GM12878 (cell line): ENCODE results near the gene VAC14. TPM values are rescaled to one million over a fixed set of nuclear protein-coding genes. Genes with fewer than 3 reads are reported as not detected.

ENCODE experiments used
- ATAC-seq: fragments of 200-7000 bp; cut with Tn5 transposase; 3 replicates; pipeline ENCODE4 v1.9.1; 2020; ENCODE audit warnings: mild to moderate bottlenecking, moderate library complexity
- BruUV-seq: library from RNA; stranded (reverse); fragments of 400-500 nt; replicated peaks from 2 replicates; lab custom pipeline; 2021; lab: Mats Ljungman, UMichigan
- CTCF ChIA-PET: fragments of 300-600 bp; sonication (Branson Sonifier 250); formaldehyde crosslinking; extraction: SDS; loops from one replicate; lab custom pipeline; 2021; ENCODE audit warnings: inconsistent platforms; lab: Yijun Ruan, JAX
- POLR2A ChIA-PET: fragments of 350-600 bp; formaldehyde crosslinking; extraction: SDS; loops from one replicate; lab custom pipeline; 2021; ENCODE audit warnings: inconsistent platforms; lab: Charles Lee
- RAD21 ChIA-PET: fragments of 300-600 bp; sonication (Branson Sonifier 250); formaldehyde crosslinking; loops from one replicate; lab custom pipeline; 2023; ENCODE audit warnings: antibody characterized with exemption; ENCODE audit not compliant: unreplicated experiment; lab: Charles Lee
- SMC1A ChIA-PET: fragments of 300-600 bp; sonication (Branson Sonifier 250); formaldehyde crosslinking; loops from one replicate; lab custom pipeline; 2023; ENCODE audit not compliant: unreplicated experiment, uncharacterized antibody; lab: Charles Lee
- DNase-seq: peaks from one replicate; pipeline ENCODE4 v3.0.0-alpha.2; 2011; ENCODE audit warnings: low read depth, low spot score
- FAIRE-seq: peaks from 3 replicates; lab custom pipeline; 2011; peaks lifted over from hg19 to GRCh38; lab: Jason Lieb, UNC
- H2AFZ ChIP-seq: 2 replicates; pipeline ENCODE4 v1.6.0; 2011; ENCODE audit warnings: low read depth, low read length, control low read depth; ENCODE audit not compliant: control insufficient read depth
- H3K27ac ChIP-seq: 2 replicates; pipeline ENCODE4 v1.5.1; 2011; ENCODE audit warnings: control low read depth; ENCODE audit not compliant: control insufficient read depth, insufficient read depth
- H3K27me3 ChIP-seq, 2 experiments: replicated peaks in 1 of 2; 2 replicates each; pipeline versions ENCODE4 v1.6.0 to v1.6.1; 2011; ENCODE audit warnings: low read length in 1 of 2; ENCODE audit not compliant: control insufficient read depth in 2 of 2, insufficient read depth in 2 of 2
- H3K36me3 ChIP-seq, 2 experiments: 2 replicates each; pipeline ENCODE4 v1.5.1; 2011; ENCODE audit warnings: low read length in 1 of 2; ENCODE audit not compliant: control insufficient read depth in 2 of 2, insufficient read depth in 2 of 2
- H3K4me1 ChIP-seq: 2 replicates; pipeline ENCODE4 v1.6.1; 2011; ENCODE audit warnings: mild to moderate bottlenecking, low read length, moderate library complexity, mixed read lengths; ENCODE audit not compliant: control insufficient read depth, insufficient read depth
- H3K4me2 ChIP-seq: 2 replicates; pipeline ENCODE4 v1.6.0; 2011; ENCODE audit warnings: control low read depth; ENCODE audit not compliant: control insufficient read depth, insufficient read depth
- H3K4me3 ChIP-seq: fragments of 200-600 bp; sonication (generic); 2 replicates; pipeline ENCODE4 v1.5.1; 2016
- H3K79me2 ChIP-seq: 2 replicates; pipeline ENCODE4 v1.6.0; 2011; ENCODE audit warnings: low read length; ENCODE audit not compliant: control insufficient read depth, insufficient read depth
- H3K9ac ChIP-seq: 2 replicates; pipeline ENCODE4 v1.8.0; 2011; ENCODE audit warnings: low read length, control low read depth, mixed read lengths; ENCODE audit not compliant: control insufficient read depth, insufficient read depth
- H3K9me3 ChIP-seq: replicated peaks from 3 replicates; pipeline ENCODE4 v1.5.1; 2011; ENCODE audit warnings: mild to moderate bottlenecking, low read length; ENCODE audit not compliant: control insufficient read depth, insufficient read depth
- H4K20me1 ChIP-seq: 2 replicates; pipeline ENCODE4 v1.6.0; 2011; ENCODE audit not compliant: control insufficient read depth, insufficient read depth
- CHD1 ChIP-seq: IDR thresholded peaks from 2 replicates; pipeline ENCODE4 v1.6.1; 2012; ENCODE audit warnings: low read depth, low read length, improper control_type of control experiment
- CTCF ChIP-seq, 3 experiments: IDR thresholded peaks in 2 of 3; conservative IDR thresholded peaks in 1 of 3; 2 replicates each; pipeline ENCODE4 v1.5.1; 2011; ENCODE audit warnings: low read depth in 3 of 3, low read length in 3 of 3, mild to moderate bottlenecking in 3 of 3, control low read depth in 2 of 3, moderate library complexity in 2 of 3, inconsistent platforms in 1 of 3, mixed read lengths in 1 of 3; ENCODE audit not compliant: control insufficient read depth in 2 of 3, insufficient read depth in 1 of 3; ENCODE audit errors: extremely low read depth in 1 of 3
- DPF2 ChIP-seq: fragments of 450-650 bp; IDR thresholded peaks from 2 replicates; pipeline ENCODE4 v1.6.1; 2017; ENCODE audit warnings: mild to moderate bottlenecking
- KDM1A ChIP-seq: fragments of 200-600 bp; sonication (generic); IDR thresholded peaks from 2 replicates; pipeline ENCODE4 v1.6.1; 2016; ENCODE audit warnings: borderline replicate concordance
- NFYA ChIP-seq: IDR thresholded peaks from 2 replicates; pipeline ENCODE4 v1.6.1; 2011; ENCODE audit warnings: low read depth, mild to moderate bottlenecking, low read length, improper control_type of control experiment, borderline replicate concordance
- RELA ChIP-seq: fragments of 450-650 bp; IDR thresholded peaks from 2 replicates; pipeline ENCODE4 v1.8.0; 2014; ENCODE audit warnings: borderline replicate concordance; ENCODE audit not compliant: partially characterized antibody
- RELB ChIP-seq: fragments of 450-650 bp; IDR thresholded peaks from 2 replicates; pipeline ENCODE4 v1.6.1; 2017; ENCODE audit warnings: low read depth, mild to moderate bottlenecking, moderate library complexity
- SIN3A ChIP-seq: IDR thresholded peaks from 2 replicates; pipeline ENCODE4 v1.6.1; 2012; ENCODE audit warnings: low read depth, low read length, improper control_type of control experiment
- SMARCA5 ChIP-seq: fragments of 450-650 bp; IDR thresholded peaks from 2 replicates; pipeline ENCODE4 v1.6.1; 2017; ENCODE audit warnings: mild to moderate bottlenecking
- STAT3 ChIP-seq: IDR thresholded peaks from 2 replicates; pipeline ENCODE4 v1.6.1; 2011; ENCODE audit warnings: low read depth, low read length, improper control_type of control experiment
- ZBTB11 ChIP-seq: fragments of 450-650 bp; formaldehyde crosslinking; IDR thresholded peaks from 2 replicates; pipeline ENCODE4 v1.5.0; 2022; ENCODE audit warnings: mild to moderate bottlenecking, missing genetic modification characterization
- WGBS: methylation state at CpG from one replicate; pipeline ENCODE4 v1.1.6; 2016; ENCODE audit warnings: low lambda C conversion rate; ENCODE audit not compliant: insufficient replicate concordance, insufficient coverage; ENCODE audit errors: missing lambda C conversion rate; 5-methylcytosine and 5-hydroxymethylcytosine counted together
- in situ Hi-C: fragments of 300-500 bp; cut with MboI; formaldehyde crosslinking; loops from 9 replicates; pipeline ENCODE4 v1.14.3; 2018; ENCODE audit warnings: mixed read lengths
- intact Hi-C: fragments of 100-400 bp; cut with micrococcal nuclease; formaldehyde crosslinking; loops from one replicate; pipeline ENCODE4 v1.14.2; 2022; ENCODE audit not compliant: unreplicated experiment
- polyA plus RNA-seq, 11 experiments: library from polyadenylated mRNA; depleted of rRNA in 4 of 11; unstranded in 6 of 11; stranded (reverse) in 5 of 11; fragments of >200 nt; fragmentation: Nextera tagmentation in 4 of 11; fragmentation: Illumina TruSeq in 1 of 11; extraction: Ambion mirVana in 4 of 11; extraction: Trizol in 1 of 11; gene quantifications; 1 replicate in 1 of 11; 2 replicates in 10 of 11; pipeline versions ENCODE4 v1.2.1 to v1.2.3, GENCODE V29; 2011 to 2016; ENCODE audit warnings: inconsistent platforms in 2 of 11, missing spikeins in 2 of 11, low read depth in 1 of 11
- total RNA-seq, 4 experiments: library from RNA; depleted of rRNA in 3 of 4; stranded (reverse); fragments of >200 nt in 3 of 4; fragmentation: Illumina TruSeq in 1 of 4; extraction: Trizol in 1 of 4; gene quantifications; 2 replicates each; pipeline versions ENCODE4 v1.2.1 to v1.2.3, GENCODE V29; 2013 to 2021

VAC14 gene
- total and polyA plus RNA-seq, 10 of the 15 experiments (the other 5 are each of a cell fraction or from before 2014, with no cell fraction given), result 1.3 to 45.5 (median 25.5) TPM

- Histone ChIP-seq H2AFZ (no peak overlapping the region), H3K27ac (no peak overlapping the region), H3K4me3 (no peak overlapping the region), H3K9me3 (no peaks in the 10 kb centered on the region), H4K20me1 (no peaks in the 10 kb centered on the region), H3K79me2 (no peaks in the 10 kb centered on the region), H3K36me3 (no peaks in the 10 kb centered on the region), H3K4me1 (no peaks in the 10 kb centered on the region), H3K27me3 (no peaks in the 10 kb centered on the region), H3K4me2 (no peak overlapping the region), H3K9ac (no peak overlapping the region)
- DNase-seq (no peak), ATAC-seq (no peak), FAIRE-seq (no peak)
- POLR2A ChIA-PET, result no interaction called here
- CTCF ChIA-PET, result no interaction called here
- BruUV-seq, result no TSS peak
- 57% methylated on average over 21 of the region's 22 CpGs for WGBS
- RAD21 ChIA-PET, result no interaction called here
- TF ChIP-seq ZBTB11 (CRISPR knock-in tag) (no peak), SIN3A (no peak), KDM1A (no peak), RELB (no peak), SMARCA5 (no peak), STAT3 (no peak), RELA (no peak), NFYA (no peak), CHD1 (no peak), DPF2 (no peak), CTCF (IDR thresholded peaks at IDR 0.05 in 2 of 3, conservative IDR thresholded peaks at IDR 0.05 in 1 of 3; ENCODE audit: control insufficient read depth in 2 of 3, extremely low read depth in 1 of 3, insufficient read depth in 1 of 3, low read depth in 3 of 3, low read length in 3 of 3) (no peak)
- in situ Hi-C loops, result no loop called here
- SMC1A ChIA-PET, result interaction anchor here (0.6 kb wide), 1 partner anchor 355 kb away, joined by 3 read pairs; no protein-coding TSS in a partner anchor
- intact Hi-C loops, result loop anchor here (10.0 kb wide), 1 partner anchor 492 kb away; no protein-coding TSS in a partner anchor
These were observed 144.2 kb downstream of the VAC14 start for GRCh38 chr16:70656712-70657263.
